NCI-H2196 (cell line): Measurements from ENCODE around the gene BCL3.
"Not testable (repeated sequence)": the region's sequence is repeated elsewhere in the genome, so short reads cannot be mapped to it uniquely, and the experiment has no call there.

Source experiments
- DNase-seq: peaks from one replicate; lab custom pipeline; 2025; ENCODE audit not compliant: unreplicated experiment; lab: John Stamatoyannopoulos, UW

Gene BCL3

DNA sequence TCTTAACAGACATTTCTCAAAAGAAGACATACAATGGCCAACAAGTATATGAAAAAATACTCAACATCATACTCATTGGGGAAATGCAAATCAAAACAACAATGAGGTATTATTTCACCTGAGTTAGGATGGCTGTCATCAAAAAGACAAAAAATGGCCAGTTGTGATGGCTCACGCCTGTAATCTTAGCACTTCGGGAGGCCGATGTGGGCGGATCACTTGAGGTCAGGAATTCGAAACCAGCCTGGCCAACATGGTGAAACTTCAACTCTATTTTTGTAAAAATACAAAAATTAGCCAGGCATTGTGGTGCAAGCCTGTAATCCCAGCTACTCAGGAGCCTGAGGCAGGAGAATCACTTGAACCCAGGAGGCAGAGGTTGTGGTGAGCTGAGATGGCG lies 27.6 kb upstream of the BCL3 start:
- DNase-seq = no peak

DNA sequence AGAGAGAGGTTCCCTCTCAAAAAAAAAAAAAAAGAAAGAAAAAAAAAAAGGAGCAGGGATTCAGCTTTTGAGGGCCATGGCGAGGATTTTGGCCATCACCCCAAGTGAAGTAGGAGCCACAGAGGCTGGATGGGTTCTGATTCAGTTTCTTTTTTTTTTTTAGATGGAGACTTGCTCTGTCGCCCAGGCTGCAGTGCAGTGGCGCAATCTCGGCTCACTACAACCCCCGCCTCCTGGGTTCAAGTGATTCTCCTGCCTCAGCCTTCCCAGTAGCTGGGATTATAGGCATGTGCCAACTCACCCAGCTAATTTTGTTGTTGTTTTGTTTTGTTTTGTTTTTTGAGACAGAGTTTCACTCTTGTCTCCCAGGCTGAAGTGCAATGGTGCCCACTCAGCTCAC lies 27.1 kb upstream of the BCL3 start:
- DNase-seq = not testable (repeated sequence)

DNA sequence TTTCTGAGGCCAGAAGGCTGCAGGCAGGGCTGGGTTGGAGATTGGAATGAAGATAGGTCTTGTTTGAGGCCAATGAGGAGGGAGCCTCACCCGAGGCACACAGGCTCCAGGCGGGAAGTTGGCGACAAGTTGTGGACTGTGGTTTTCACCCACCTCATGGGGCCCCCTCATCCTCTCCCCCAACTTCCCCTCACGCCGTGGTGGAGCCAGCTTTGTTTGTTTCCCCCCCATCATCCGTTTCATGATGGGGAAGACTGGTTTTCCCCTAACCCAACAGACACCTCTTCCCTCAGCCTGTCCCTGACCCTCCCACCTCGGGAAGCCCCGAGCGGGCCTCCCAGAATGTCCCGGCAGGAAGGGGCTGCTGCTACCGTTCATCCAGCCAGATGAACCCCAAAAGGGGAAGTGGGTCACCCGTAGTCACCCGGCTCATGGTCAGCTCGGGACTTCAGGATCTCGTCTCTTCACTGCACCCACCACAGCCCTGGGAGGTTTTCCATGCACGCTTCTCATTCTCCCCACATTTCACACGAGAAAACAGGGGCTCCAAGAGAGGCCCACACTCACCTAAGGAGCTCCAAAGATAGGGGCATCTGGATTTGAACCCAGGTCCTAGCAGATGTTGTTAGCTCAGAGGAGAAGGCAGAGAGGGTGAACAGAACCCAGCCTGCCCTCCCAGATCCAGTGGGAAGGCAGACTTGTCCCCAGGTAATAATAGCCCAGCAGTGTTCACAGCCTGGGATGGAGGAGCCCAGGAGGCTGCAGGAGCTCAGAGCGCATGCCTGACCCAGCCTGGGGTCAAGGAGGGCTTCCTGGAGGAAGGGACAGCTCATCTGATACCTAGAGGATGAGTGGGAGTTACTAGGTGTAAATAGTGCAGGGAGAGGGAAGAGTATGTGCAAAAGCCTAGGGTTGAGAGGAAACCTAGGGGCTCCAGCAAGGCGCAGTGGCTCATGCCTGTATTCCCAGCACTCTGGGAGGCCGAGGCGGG lies 26.1 kb upstream of the BCL3 start:
- DNase-seq = no peak

DNA sequence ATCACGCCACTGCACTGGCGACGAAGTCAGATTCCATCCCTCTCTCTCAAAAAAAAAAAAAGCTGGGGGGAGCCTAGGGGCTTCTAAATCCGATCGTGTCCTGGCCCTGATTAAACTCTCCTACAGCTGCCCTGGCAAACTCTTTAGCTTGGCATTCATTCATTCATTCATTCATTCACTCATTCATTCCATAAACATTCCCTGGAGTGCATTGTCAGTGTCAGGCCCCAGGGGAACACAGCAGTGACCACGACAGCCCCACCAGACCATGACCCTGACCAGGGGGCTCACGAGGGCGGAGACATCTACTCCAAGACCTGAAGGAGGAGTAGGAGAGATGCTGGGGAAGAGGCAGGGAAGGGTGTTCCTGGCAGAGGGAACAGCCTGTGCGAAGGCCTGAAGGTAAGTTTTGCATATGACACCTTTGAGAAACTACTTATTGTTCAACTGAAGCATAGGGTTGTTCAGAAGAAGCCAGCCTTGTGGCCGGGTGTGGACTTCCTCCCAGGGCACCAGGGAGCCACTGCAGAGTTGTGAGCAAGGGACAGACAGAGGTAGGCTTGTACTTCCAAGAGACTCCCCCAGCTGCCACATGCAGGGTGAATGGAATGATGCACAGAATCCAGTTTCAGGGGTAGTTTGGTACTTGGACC lies 25.1 kb upstream of the BCL3 start:
- no peak for DNase-seq

DNA sequence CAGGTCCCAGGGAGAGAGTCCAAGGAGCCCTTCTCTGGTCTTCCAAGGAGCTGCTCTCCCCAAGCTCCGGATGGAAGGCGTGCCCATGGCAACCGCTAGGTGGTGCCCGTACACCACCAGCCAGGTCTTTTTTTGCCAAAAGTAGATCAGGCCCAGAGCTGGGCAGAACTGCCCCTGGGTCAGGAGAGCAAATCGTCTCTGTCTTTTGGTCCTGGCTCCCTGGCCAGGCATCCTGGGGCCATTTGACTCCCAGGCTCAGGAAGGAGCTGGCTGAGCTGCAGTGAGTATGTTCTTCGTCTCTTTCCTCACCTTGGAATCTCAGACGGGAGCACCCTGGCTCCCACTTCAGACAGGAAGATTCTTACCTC lies 24.6 kb upstream of the BCL3 start:
- peak; percentile 82 for DNase-seq

DNA sequence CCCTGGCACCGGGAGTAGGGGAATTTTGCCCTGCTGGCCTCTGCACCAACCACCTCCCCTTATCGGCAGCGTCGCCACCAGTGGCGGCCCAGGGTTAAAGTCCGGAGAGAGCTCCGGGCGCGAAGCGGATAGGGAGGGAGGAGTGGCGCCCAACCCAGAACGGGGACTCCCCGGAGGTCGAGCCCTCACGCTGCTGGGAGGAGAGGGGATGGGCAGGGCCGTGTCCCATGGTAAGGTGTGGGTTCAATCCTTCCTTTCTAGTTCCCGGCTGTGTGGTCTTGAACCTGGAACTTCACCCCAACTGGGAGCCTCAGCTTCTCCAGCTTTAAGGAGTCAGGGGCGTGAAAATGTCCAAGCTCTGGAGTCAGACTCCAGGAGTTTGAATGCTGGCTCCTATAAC lies 23.3 kb upstream of the BCL3 start:
- no peak for DNase-seq

DNA sequence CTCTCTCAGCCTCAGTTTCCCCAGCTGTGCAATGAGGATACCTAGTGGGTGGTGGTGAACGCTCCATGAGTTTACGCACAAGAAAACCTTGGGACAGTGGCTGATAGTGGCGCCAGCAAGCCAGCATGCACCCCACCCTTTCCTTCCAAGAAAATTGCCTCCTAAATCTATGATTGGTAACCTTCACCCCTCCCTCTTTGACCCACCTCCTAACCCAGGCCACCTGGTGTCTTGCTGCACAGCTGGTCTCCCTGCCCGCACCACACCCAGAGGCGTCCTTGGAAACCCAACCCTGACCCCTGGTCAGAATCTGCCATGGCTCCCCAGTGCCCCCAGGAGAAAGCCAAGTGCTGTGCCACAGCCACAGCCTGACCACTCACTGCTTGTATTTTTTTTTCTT lies 22.8 kb upstream of the BCL3 start:
- DNase-seq = no peak

DNA sequence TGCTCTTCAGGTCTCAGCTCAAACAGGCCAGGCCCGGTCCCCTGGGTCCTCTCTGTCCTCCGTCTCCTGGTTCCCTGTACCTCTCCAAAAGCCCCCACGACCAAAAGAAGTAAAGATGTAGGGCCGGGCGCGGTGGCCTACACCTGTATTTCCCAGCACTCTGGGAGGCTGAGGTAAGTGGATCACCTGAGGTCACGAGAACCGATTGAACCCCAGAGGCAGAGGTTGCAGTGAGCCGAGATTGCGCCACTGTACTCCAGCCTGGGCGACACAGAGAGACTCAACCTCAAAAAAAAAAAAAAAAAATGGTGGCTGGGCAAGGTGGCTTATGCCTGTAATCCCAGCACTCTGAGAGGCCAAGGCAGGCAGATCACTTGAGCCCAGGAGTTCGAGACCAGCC lies 22.0 kb upstream of the BCL3 start:
- DNase-seq = no peak

DNA sequence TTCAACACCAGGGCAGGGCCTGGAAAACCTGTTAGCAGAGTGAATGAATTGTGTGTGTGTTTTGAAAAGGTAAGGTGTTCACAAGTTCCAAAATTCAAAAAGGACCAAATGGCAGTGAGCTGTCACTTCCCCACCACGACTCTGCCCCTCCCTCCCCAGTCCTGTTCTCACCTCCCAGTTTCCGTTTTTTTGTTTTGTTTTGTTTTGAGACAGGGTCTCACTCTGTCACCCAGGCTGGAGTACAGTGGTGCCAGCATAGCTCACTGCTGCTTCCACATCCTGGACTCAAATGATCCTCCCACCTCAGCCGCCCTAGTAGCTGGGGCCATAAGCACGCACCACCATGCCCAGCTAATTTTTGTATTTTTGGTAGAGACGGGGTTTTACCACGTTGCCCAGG lies 20.3 kb upstream of the BCL3 start:
- DNase-seq = no peak

DNA sequence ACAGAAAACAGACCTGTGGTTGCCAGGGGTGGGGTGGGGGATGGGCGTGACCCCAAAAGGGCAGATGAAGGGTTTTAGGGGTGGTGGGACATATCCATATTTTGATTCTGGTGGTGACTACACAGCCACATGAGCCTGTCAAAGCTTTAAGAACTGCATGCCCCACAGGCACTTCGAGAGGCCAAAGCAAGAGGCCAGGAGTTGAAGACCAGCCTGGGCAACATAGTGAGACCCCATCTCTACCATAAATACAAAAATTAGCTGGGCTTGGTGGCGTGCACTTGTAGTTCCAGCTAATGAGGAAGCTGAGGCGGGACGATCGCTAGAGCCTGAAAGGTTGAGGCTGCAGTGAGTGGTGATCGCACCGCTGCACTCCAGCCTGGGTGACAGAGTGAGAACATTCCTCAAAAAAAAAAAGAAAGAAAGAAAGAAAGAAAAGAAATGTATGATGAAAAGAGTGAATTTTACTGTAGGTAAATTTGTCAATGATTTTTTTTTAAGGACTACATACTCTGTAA lies 18.9 kb upstream of the BCL3 start:
- DNase-seq = no peak

DNA sequence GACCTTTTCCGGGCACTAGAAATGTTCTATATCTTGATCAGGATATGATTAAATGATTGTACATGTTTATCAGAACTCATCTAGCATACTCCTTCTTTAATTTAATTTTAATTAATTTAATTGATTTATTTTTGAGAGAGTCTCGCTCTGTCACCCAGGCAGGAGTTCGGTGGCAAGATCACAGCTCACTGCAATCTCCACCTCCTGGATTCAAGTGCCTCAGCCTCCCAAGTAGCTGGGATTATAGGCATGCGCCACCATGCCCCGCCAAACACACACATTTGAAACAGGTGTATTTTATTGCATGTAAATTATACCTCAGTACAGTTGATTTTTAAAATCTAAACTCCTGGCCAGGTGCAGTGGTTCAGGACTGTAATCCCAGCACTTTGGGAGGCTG lies 17.4 kb upstream of the BCL3 start:
- no peak for DNase-seq

DNA sequence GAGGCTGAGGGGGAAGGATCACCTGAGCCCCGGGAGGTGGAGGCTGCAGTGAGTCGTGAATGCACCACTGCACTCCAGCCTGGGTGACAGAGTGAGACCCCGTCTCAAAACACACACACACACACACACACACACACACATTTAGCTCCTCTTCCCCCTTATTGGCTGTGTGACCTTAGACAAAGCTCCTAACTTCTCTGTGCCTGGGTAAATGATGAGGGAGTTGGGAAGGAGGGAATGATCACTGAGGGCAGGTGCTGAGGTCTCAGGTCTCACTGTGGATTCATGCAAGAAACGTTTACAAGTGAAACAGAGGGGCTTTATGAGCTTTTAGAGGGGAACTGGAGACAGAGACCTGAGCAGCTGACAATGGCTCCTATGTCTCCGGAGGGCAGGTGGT lies 16.9 kb upstream of the BCL3 start:
- DNase-seq = no peak

DNA sequence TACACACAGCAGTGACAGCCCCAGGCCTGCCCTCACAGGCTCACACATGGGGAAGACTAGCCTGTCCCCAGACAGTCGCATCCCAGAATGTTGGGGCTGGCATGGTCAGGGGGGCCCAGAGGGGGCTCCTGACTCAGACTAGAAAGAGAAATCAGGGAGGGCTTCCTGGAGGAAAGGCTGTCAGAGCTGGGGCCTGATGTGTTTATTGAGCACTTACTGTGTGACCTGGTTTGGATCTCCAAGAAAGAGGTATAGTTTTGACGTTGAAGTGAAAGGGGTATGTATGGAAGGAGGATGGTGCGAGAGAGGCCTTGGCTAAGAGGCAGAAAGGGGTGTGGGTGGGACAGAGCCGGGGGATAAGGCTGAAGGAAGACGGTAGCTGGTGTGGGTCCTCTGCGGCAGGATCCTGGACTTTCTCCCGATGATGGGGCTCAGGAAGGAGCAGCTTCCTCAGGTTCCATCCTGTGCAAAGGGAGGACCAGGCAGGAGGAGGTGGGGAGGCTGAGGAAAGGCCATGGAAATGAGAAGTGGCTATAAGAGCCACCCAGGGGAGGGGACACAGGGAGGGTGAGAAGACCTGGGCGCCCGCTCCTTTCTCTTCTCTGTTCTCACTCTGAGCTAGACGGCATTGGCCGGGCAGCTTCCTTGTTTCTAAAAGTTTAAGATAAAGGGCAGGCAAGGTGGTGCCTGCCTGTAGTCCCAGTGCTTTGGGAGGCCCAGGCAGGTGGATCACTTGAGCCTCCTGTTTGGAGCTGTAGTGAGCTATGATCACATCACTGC lies 16.1 kb upstream of the BCL3 start:
- no peak for DNase-seq

DNA sequence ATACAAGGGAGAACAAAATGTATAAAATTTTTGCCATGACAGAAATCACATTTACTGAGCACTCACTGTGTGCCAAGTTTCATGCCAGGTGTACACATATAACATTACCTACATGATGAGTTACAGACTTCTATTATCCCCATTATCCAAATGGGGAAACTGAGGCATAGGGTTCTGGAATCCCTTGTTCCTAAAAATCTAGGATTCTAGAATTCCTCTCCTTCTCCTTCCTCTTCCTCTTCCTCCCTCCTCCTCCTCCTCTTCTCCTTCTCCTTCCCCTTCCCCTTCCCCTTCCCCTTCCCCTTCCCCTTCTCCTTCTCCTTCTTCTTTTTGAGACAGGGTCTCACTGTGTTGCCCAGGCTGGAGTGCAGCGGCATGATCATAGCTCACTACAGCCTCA lies 14.2 kb upstream of the BCL3 start:
- DNase-seq = no peak

DNA sequence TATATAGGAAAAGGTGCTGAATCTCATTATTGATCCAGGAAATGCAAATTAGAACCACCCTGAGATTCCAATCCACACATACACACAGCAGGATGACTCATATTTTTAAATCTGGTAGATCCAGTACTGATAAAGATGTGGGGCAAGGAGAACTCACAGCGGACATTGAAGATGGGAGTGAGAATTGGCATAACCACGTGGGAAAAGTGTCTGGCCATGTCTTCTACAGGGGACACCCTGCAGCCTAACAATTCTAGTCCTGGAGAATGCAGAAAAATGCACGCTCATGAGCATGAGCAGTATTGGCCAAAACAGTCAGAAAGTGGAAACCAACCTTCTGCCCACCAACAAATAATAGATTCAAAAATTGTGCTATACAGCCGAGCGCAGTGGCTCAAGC lies 13.5 kb upstream of the BCL3 start:
- no peak for DNase-seq

DNA sequence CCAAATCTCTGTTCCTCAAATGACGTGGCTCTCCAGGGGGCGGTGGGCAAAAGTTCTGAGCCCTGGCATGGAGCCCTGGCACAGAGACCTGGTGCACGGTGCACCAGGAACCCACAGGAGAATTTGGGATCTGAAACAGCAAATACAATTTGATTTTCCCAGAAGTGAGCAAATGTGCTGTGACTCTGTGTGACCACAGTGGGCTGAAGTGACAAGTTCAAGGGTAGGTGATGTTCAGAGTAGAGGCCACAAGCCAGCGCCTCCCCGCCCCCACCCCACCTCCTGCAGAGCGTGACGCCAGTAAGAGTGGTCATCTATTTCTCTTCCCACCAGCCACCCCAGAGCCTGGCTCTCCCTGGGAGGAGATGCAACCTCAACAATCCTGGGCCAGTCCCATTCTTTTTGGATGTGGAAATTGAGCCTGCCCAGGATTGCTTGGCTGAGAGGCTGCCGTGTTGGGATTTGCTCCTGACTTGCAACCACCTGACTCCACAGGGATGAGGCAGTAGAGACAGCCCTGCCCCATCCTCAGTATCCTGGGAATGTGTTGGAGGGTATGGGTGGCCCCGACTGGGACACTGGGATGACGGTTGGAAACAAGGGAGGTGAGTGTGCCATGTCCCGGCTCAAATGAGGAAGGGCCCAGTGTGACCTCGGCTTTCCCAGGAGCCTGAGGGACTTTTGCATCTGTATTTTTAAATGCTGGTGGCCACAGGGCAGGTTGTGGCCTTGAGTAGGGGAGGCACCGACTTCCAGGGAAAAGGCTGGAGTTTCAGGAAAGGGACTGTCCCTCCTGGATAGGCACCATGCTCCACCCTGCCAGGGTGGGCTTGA lies 11.1 kb upstream of the BCL3 start:
- DNase-seq = no peak

DNA sequence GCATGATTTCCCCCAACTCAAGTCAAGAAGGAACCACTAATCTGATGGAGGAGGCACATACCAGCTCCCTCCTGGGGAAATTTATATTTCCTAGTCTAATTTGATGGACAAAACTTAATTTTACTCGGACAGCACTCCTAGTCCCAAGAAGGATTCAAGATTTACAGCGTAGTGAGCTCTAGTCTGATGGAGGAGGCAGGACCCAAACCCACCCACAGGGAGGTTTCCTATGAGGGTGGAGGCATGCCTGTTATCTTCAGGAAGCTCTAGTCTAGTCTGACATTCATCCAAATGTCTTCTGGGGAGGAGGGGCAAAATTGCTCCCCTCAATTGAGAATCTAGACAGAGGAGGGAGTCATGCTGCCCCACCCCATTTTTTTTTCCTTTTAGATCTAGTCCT lies 10.4 kb upstream of the BCL3 start:
- DNase-seq = no peak

DNA sequence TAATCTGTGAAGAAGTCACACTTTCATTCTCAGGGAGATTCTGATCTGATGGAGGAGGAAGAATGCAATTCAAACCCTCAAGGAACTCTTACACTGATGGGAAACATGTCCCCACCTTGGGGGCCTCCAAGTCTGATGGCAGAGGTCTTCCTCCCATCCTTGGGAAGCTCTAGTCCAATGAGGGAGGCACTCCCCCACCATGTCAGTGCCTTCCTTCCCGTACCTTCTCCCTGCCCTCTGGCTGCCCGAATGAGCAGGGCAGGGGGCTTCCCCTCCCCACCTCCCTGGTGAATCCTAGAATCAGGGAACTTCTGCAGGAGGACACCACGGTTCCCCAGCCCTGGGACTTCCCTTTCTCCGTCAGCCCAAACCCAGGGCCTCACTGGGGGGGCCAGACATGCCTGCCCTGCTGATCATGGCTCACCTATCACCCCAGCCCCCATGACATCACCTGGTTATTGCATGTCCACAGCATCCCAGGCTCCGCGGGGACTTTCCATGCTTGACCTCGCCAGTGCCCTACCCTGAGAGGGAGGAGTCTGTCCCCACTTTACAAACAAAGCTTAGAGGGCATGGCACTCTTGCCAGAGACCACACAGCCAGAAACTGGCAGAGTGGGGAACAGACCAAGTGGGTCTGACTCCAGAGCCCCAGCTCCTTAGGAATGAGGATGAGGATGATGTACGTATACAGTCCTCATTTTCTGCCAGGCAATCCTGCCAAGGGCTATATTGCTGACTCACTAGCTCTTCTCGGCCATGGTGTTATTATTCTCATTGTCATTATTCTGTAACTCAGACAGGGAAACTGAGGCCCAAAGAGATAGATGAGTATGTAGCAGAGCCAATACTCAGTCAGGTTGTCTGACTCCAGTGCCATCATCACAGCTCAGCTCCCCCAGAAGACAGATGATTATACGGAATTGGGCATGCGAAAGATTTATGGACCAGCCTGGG lies 9.6 kb upstream of the BCL3 start:
- peak; percentile 36 for DNase-seq

DNA sequence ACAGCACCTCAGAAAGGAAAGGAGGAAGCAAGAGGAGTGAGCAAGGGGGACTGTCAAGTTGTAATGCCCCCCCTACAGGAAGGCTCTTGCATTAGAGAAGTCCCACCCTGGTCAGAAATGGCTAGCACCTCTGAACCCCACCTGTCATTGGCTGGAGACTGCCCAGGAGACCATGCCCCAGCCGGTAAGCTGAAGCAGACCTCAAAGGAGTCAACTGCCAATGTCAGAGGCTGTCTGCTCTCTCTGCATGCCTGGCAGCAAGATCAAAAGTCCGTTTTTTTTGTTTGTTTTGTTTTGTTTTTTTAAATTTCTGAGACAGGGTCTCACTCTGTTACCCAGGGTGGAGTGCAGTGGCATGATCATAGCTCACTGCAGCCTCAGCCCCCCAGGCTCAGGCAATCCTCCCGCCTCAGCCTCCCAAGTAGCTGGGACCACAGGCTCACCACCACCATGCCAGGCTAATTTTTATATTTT lies 8.1 kb upstream of the BCL3 start:
- no peak for DNase-seq
